ENCODE measurements around the gene PCSK4. TPM values are rescaled to one million over a fixed set of nuclear protein-coding genes. Genes with fewer than 3 reads are reported as not detected.
"Not testable (repeated sequence)": the region's sequence is repeated elsewhere in the genome, so short reads cannot be mapped to it uniquely, and the experiment has no call there.

The PCSK4 gene
- total RNA-seq (1 to 10 TPM; 5.2 to 9.8 (median 5.6) TPM), total RNA-seq (0.34 to 9.1 (median 3.3) reads per million in 29 experiments)
- 1.5 TPM for total RNA-seq (2013)

- H3K4me3 Mint-ChIP-seq, result peak within 1 kb of the TSS; percentile 80 to 88 (median 84)
- CTCF ChIA-PET, result interaction anchor here in 1 of 2 donors (0.5 kb wide), 2 partner anchors 18 to 634 kb away, joined by 3 read pairs; no protein-coding TSS in a partner anchor
- peak within 1 kb of the TSS; percentile 62 to 91 for H3K27ac Mint-ChIP-seq
- no peaks in the 10 kb centered on the region for H3K36me3 Mint-ChIP-seq
- H3K4me1 Mint-ChIP-seq, result peaks cover 11 to 16% (median 12%) of the 10 kb centered on the region in 3 donors
- POLR2A ChIA-PET, result interaction anchor here in 1 of 2 donors (0.5 kb wide), 1 partner anchor 650 kb away, joined by 8 read pairs; no protein-coding TSS in a partner anchor
- H3K9me3 Mint-ChIP-seq, result no peaks in the 10 kb centered on the region
- peak; percentile 85 to 87 (median 86) for ATAC-seq (replicated peaks in 1 of 4)
- peak; percentile 93 to 99 (median 96) for DNase-seq
- Histone ChIP-seq H3K4me3 (ENCODE audit: control insufficient read depth in 1 of 2, extremely low read depth in 1 of 2, low read length in 1 of 2) (peak within 1 kb of the TSS; percentile 58 to 70), H3K36me3 (ENCODE audit: control insufficient read depth in 2 of 2, extremely low read depth in 1 of 2, insufficient read depth in 1 of 2, low read length in 1 of 2) (no peaks in the 10 kb centered on the region), H3K4me1 (ENCODE audit: control insufficient read depth in 1 of 2, extremely low read depth in 1 of 2, insufficient read depth in 2 of 2, low read length in 2 of 2) (peaks cover 0 to 22% of the 10 kb centered on the region in 2 experiments), H3K9me3 (no peaks in the 10 kb centered on the region), H3K27me3 (replicated peaks in 1 of 2; ENCODE audit: control insufficient read depth in 2 of 2, extremely low read depth in 1 of 2, insufficient read depth in 2 of 2, low read length in 1 of 2) (peaks cover 0 to 8% of the 10 kb centered on the region in 2 experiments), H3K27ac (ENCODE audit: low read length) (peak within 1 kb of the TSS; percentile 8)
- under 1% methylated on average over 73 of the region's 74 CpGs for WGBS (ENCODE audit: insufficient coverage)
- H3K27me3 Mint-ChIP-seq, result no peaks in the 10 kb centered on the region
Observed at GRCh38 chr19:1490311-1491113, at the start of gene PCSK4. Gene PCSK4, minus strand, starts transcription at chr19:1490350. Its CDS starts 4 bp downstream, at chr19:1490346.

DNA sequence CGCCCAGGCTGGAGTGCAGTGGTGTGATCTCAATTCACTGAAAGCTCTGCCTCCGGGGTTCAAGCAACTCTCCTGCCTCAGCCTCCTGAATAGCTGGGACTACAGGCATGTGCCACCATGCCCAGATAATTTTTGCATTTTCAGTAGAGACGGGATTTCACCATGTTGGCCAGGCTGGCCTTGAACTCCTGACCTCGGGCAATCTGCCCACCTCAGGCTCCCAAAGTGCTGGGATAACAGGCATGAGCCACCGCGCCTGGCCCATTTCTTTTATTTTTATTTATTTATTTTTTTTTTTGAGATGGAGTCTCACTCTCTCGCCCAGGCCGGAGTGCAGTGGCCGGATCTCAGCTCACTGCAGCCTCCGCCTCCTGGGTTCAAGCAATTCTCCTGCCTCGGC is 49.6 kb upstream of the PCSK4 start:
- H3K9me3 Mint-ChIP-seq; DNase-seq; H3K36me3 Mint-ChIP-seq; ATAC-seq (replicated peaks in 1 of 4); H3K4me1 ChIP-seq (ENCODE audit: control insufficient read depth in 1 of 2, extremely low read depth in 1 of 2, insufficient read depth in 2 of 2, low read length in 2 of 2); H3K27ac Mint-ChIP-seq; POLR2A ChIA-PET; H3K4me3 Mint-ChIP-seq; H3K9me3 ChIP-seq; H3K4me3 ChIP-seq (ENCODE audit: control insufficient read depth in 1 of 2, extremely low read depth in 1 of 2, low read length in 1 of 2); H3K27ac ChIP-seq (ENCODE audit: low read length); H3K36me3 ChIP-seq (ENCODE audit: control insufficient read depth in 2 of 2, extremely low read depth in 1 of 2, insufficient read depth in 1 of 2, low read length in 1 of 2); H3K4me1 Mint-ChIP-seq: not testable (repeated sequence)
- CTCF ChIA-PET, result interaction anchor here in 1 of 2 donors (0.7 kb wide), 1 partner anchor 297 kb away, joined by 10 read pairs; no protein-coding TSS in a partner anchor
- peaks cover 4 to 64% of the 10 kb centered on the region in 2 experiments for H3K27me3 ChIP-seq (replicated peaks in 1 of 2; ENCODE audit: control insufficient read depth in 2 of 2, extremely low read depth in 1 of 2, insufficient read depth in 2 of 2, low read length in 1 of 2)
- H3K27me3 Mint-ChIP-seq, result peaks cover 18 to 34% of the 10 kb centered on the region in 2 donors
- 100% methylated on average over 1 of the region's 11 CpGs for WGBS (ENCODE audit: insufficient coverage)

- ATAC-seq (replicated peaks in 1 of 4), result no peak
- WGBS (ENCODE audit: insufficient coverage), result 56% methylated on average over 11 of the region's 15 CpGs
- ChIA-PET POLR2A (no interaction called here), CTCF (no interaction called here)
- Histone ChIP-seq H3K4me3 (ENCODE audit: control insufficient read depth in 1 of 2, extremely low read depth in 1 of 2, low read length in 1 of 2) (no peak overlapping the region), H3K27ac (ENCODE audit: low read length) (no peak overlapping the region), H3K27me3 (replicated peaks in 1 of 2; ENCODE audit: control insufficient read depth in 2 of 2, extremely low read depth in 1 of 2, insufficient read depth in 2 of 2, low read length in 1 of 2) (peaks cover 4 to 66% of the 10 kb centered on the region in 2 experiments), H3K36me3 (ENCODE audit: control insufficient read depth in 2 of 2, extremely low read depth in 1 of 2, insufficient read depth in 1 of 2, low read length in 1 of 2) (no peaks in the 10 kb centered on the region), H3K9me3 (no peaks in the 10 kb centered on the region), H3K4me1 (ENCODE audit: control insufficient read depth in 1 of 2, extremely low read depth in 1 of 2, insufficient read depth in 2 of 2, low read length in 2 of 2) (no peaks in the 10 kb centered on the region)
- Mint-ChIP-seq H3K27ac (no peak overlapping the region), H3K36me3 (no peaks in the 10 kb centered on the region), H3K27me3 (peaks cover 18 to 32% of the 10 kb centered on the region in 2 donors), H3K9me3 (no peaks in the 10 kb centered on the region), H3K4me3 (no peak overlapping the region), H3K4me1 (no peaks in the 10 kb centered on the region)
- DNase-seq, result no peak
Observed at GRCh38 chr19:1538978-1539377, 48.8 kb upstream of the PCSK4 start.

- H3K36me3 Mint-ChIP-seq; H3K9me3 Mint-ChIP-seq; H3K27ac Mint-ChIP-seq; H3K4me3 ChIP-seq (ENCODE audit: control insufficient read depth in 1 of 2, extremely low read depth in 1 of 2, low read length in 1 of 2); CTCF ChIA-PET; H3K4me1 Mint-ChIP-seq; POLR2A ChIA-PET; ATAC-seq (replicated peaks in 1 of 4); H3K9me3 ChIP-seq; H3K4me3 Mint-ChIP-seq; DNase-seq; H3K36me3 ChIP-seq (ENCODE audit: control insufficient read depth in 2 of 2, extremely low read depth in 1 of 2, insufficient read depth in 1 of 2, low read length in 1 of 2); H3K4me1 ChIP-seq (ENCODE audit: control insufficient read depth in 1 of 2, extremely low read depth in 1 of 2, insufficient read depth in 2 of 2, low read length in 2 of 2); H3K27ac ChIP-seq (ENCODE audit: low read length): not testable (repeated sequence)
- peaks cover 19 to 28% of the 10 kb centered on the region in 2 donors for H3K27me3 Mint-ChIP-seq
- peaks cover 0 to 67% of the 10 kb centered on the region in 2 experiments for H3K27me3 ChIP-seq (replicated peaks in 1 of 2; ENCODE audit: control insufficient read depth in 2 of 2, extremely low read depth in 1 of 2, insufficient read depth in 2 of 2, low read length in 1 of 2)
- WGBS (ENCODE audit: insufficient coverage), result 85% methylated on average over 5 of the region's 7 CpGs
Observed at GRCh38 chr19:1535699-1536098, 45.5 kb upstream of the PCSK4 start.

- POLR2A ChIA-PET, result no interaction called here
- WGBS (ENCODE audit: insufficient coverage), result 93% methylated on average over 4 of the region's 14 CpGs
- H3K4me1 Mint-ChIP-seq, result no peaks in the 10 kb centered on the region
Observed at GRCh38 chr19:1534972-1535371, 44.8 kb upstream of the PCSK4 start.

GRCh38 chr19:1533510-1534150 is 43.5 kb upstream of the PCSK4 start:
- H3K4me1 ChIP-seq (ENCODE audit: control insufficient read depth in 1 of 2, extremely low read depth in 1 of 2, insufficient read depth in 2 of 2, low read length in 2 of 2), result no peaks in the 10 kb centered on the region
- Mint-ChIP-seq H3K9me3 (no peaks in the 10 kb centered on the region), H3K36me3 (no peaks in the 10 kb centered on the region), H3K4me1 (no peaks in the 10 kb centered on the region), H3K27ac (no peak overlapping the region), H3K27me3 (peaks cover 20 to 29% of the 10 kb centered on the region in 2 donors), H3K4me3 (no peak overlapping the region)
- no peaks in the 10 kb centered on the region for H3K36me3 ChIP-seq (ENCODE audit: control insufficient read depth in 2 of 2, extremely low read depth in 1 of 2, insufficient read depth in 1 of 2, low read length in 1 of 2)
- H3K27me3 ChIP-seq (replicated peaks in 1 of 2; ENCODE audit: control insufficient read depth in 2 of 2, extremely low read depth in 1 of 2, insufficient read depth in 2 of 2, low read length in 1 of 2), result peaks cover 0 to 63% of the 10 kb centered on the region in 2 experiments
- WGBS (ENCODE audit: insufficient coverage), result 81% methylated on average over 10 of the region's 23 CpGs
- H3K27ac ChIP-seq (ENCODE audit: low read length), result no peak overlapping the region
- ChIA-PET CTCF (interaction anchor here in 1 of 2 donors (0.6 to 0.7 kb wide), 2 partner anchors 13 to 134 kb away, joined by 4 to 11 read pairs; no protein-coding TSS in a partner anchor), POLR2A (no interaction called here)
- H3K4me3 ChIP-seq (ENCODE audit: control insufficient read depth in 1 of 2, extremely low read depth in 1 of 2, low read length in 1 of 2), result no peak overlapping the region
- DNase-seq (no peak), ATAC-seq (replicated peaks in 1 of 4) (no peak)
- H3K9me3 ChIP-seq, result no peaks in the 10 kb centered on the region

More at GRCh38 chr19:1534972-1535371, 44.8 kb upstream of the PCSK4 start:
- DNase-seq, result no peak
- Histone ChIP-seq H3K27me3 (replicated peaks in 1 of 2; ENCODE audit: control insufficient read depth in 2 of 2, extremely low read depth in 1 of 2, insufficient read depth in 2 of 2, low read length in 1 of 2) (peaks cover 0 to 61% of the 10 kb centered on the region in 2 experiments), H3K4me1 (ENCODE audit: control insufficient read depth in 1 of 2, extremely low read depth in 1 of 2, insufficient read depth in 2 of 2, low read length in 2 of 2) (no peaks in the 10 kb centered on the region), H3K36me3 (ENCODE audit: control insufficient read depth in 2 of 2, extremely low read depth in 1 of 2, insufficient read depth in 1 of 2, low read length in 1 of 2) (no peaks in the 10 kb centered on the region), H3K9me3 (no peaks in the 10 kb centered on the region), H3K27ac (ENCODE audit: low read length) (no peak overlapping the region), H3K4me3 (ENCODE audit: control insufficient read depth in 1 of 2, extremely low read depth in 1 of 2, low read length in 1 of 2) (no peak overlapping the region)
- Mint-ChIP-seq H3K27ac (no peak overlapping the region), H3K9me3 (no peaks in the 10 kb centered on the region), H3K27me3 (peaks cover 17 to 25% of the 10 kb centered on the region in 2 donors), H3K36me3 (no peaks in the 10 kb centered on the region), H3K4me3 (no peak overlapping the region)
- no peak for ATAC-seq (replicated peaks in 1 of 4)
- CTCF ChIA-PET, result interaction anchor here in 1 of 2 donors (0.7 kb wide), 1 partner anchor 198 kb away, joined by 5 read pairs; no protein-coding TSS in a partner anchor
